Measurements from ENCODE around the gene RREB1. TPM values are rescaled to one million over a fixed set of nuclear protein-coding genes. Genes with fewer than 3 reads are reported as not detected.
A peak's percentile ranks its signal among the peaks of the same experiment; 100 is the strongest.

Gene RREB1
- total and polyA plus RNA-seq, 2 of the 4 experiments (the other 2 are of a cell fraction) = 8.4 to 14.5 TPM

DNA sequence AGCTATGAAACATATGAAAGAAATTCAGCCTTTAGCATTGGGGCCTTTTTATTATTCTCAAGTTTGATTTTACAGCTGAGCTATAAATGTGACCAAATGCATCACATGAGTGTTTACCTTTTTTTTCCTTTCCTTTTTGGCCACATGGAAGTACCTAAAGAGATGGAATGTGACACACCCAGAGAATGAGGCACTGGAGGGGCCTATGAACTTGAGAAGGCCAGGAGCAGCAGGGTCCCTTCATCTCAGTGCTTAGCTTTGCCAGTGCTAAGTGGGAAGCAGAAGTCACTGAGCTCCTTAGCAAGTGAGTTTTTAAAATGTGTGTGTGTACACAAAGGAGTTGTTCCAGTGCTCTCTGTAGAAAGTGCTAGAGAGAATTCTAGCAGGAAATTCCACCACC, 44.7 kb downstream of the RREB1 start:
- H2AK5ac ChIP-seq (ENCODE audit: low read depth, low read length) = no peak overlapping the region; the same call in 1 of the 2 replicates
- no peak overlapping the region for H2AFZ ChIP-seq (replicated peaks; ENCODE audit: low read length, poor library complexity)
- H4K8ac ChIP-seq (ENCODE audit: low read depth in 2 of 2, low read length in 2 of 2) = peak overlapping the region in 1 of 2 experiments; percentile 29; a peak in 1 of 4 replicates
- intact Hi-C loops (cut with micrococcal nuclease) (no loop called here), dilution Hi-C loops (cut with HindIII; ENCODE audit: low sequenced_read_pairs, unreplicated experiment) (no loop called here), in situ Hi-C loops (cut with MboI; ENCODE audit: low sequenced_read_pairs) (no loop called here)
- H2BK15ac ChIP-seq (ENCODE audit: low read depth, low read length) = no peak overlapping the region
- CTCF ChIA-PET = interaction anchor here (0.6 kb wide), 1 partner anchor 99 kb away, joined by 3 read pairs; no protein-coding TSS in a partner anchor
- H4K91ac ChIP-seq (ENCODE audit: insufficient read depth, low read depth, low read length) = peak overlapping the region; percentile 17; the same call in 1 of the 2 replicates
- H3K4ac ChIP-seq (ENCODE audit: low read depth, low read length) = peak overlapping the region; percentile 18; the same call in 1 of the 2 replicates
- no peak for DNase-seq
- no peak overlapping the region for H3K18ac ChIP-seq (ENCODE audit: low read depth, low read length)
- no peaks in the 10 kb centered on the region for H3K36me3 ChIP-seq (ENCODE audit: control insufficient read depth, insufficient read depth, low read length)
- peaks cover 23% of the 10 kb centered on the region for H3K4me1 ChIP-seq (ENCODE audit: control insufficient read depth, insufficient read depth, low read length)
- no peak for TF ChIP-seq MXI1 (IDR thresholded peaks at IDR 0.05; ENCODE audit: borderline replicate concordance, low read depth, low read length)
- no peak for TF ChIP-seq BHLHE40 (IDR thresholded peaks at IDR 0.05; ENCODE audit: low read depth, low read length)
- TF ChIP-seq, protein P1, sequence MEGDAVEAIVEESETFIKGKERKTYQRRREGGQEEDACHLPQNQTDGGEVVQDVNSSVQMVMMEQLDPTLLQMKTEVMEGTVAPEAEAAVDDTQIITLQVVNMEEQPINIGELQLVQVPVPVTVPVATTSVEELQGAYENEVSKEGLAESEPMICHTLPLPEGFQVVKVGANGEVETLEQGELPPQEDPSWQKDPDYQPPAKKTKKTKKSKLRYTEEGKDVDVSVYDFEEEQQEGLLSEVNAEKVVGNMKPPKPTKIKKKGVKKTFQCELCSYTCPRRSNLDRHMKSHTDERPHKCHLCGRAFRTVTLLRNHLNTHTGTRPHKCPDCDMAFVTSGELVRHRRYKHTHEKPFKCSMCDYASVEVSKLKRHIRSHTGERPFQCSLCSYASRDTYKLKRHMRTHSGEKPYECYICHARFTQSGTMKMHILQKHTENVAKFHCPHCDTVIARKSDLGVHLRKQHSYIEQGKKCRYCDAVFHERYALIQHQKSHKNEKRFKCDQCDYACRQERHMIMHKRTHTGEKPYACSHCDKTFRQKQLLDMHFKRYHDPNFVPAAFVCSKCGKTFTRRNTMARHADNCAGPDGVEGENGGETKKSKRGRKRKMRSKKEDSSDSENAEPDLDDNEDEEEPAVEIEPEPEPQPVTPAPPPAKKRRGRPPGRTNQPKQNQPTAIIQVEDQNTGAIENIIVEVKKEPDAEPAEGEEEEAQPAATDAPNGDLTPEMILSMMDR (conservative IDR thresholded peaks at IDR 0.05; ENCODE audit: low read depth, low read length) = no peak
- TF ChIP-seq CHD1 (IDR thresholded peaks at IDR 0.05; ENCODE audit: low read depth, low read length) = no peak
- no peak for TF ChIP-seq CEBPB (IDR thresholded peaks at IDR 0.05; ENCODE audit: low read depth, low read length)
- no peak for TF ChIP-seq MAZ (IDR thresholded peaks at IDR 0.05; ENCODE audit: borderline replicate concordance, low read depth, low read length)
- TF ChIP-seq NFE2L2 (IDR thresholded peaks at IDR 0.05; ENCODE audit: low read depth, low read length) = no peak
- TF ChIP-seq, protein P2, sequence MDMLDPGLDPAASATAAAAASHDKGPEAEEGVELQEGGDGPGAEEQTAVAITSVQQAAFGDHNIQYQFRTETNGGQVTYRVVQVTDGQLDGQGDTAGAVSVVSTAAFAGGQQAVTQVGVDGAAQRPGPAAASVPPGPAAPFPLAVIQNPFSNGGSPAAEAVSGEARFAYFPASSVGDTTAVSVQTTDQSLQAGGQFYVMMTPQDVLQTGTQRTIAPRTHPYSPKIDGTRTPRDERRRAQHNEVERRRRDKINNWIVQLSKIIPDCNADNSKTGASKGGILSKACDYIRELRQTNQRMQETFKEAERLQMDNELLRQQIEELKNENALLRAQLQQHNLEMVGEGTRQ (IDR thresholded peaks at IDR 0.05; ENCODE audit: low read depth, low read length) = no peak
- TF ChIP-seq, protein P3, sequence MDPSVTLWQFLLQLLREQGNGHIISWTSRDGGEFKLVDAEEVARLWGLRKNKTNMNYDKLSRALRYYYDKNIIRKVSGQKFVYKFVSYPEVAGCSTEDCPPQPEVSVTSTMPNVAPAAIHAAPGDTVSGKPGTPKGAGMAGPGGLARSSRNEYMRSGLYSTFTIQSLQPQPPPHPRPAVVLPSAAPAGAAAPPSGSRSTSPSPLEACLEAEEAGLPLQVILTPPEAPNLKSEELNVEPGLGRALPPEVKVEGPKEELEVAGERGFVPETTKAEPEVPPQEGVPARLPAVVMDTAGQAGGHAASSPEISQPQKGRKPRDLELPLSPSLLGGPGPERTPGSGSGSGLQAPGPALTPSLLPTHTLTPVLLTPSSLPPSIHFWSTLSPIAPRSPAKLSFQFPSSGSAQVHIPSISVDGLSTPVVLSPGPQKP (IDR thresholded peaks at IDR 0.05; ENCODE audit: borderline replicate concordance, low read depth, low read length) = no peak
- no peak for TF ChIP-seq POLR2A (IDR thresholded peaks at IDR 0.05; ENCODE audit: low read depth, low read length)
- TF ChIP-seq RAD21 (IDR thresholded peaks at IDR 0.05; ENCODE audit: low read length) = no peak
- no peak for TF ChIP-seq SMC3 (IDR thresholded peaks at IDR 0.05; ENCODE audit: low read depth, low read length)
- TF ChIP-seq FOS (IDR thresholded peaks at IDR 0.05; ENCODE audit: low read depth, low read length) = no peak
- H3K9me3 ChIP-seq (ENCODE audit: control insufficient read depth, insufficient read depth, low read length) = no peaks in the 10 kb centered on the region
- H3K27ac ChIP-seq (ENCODE audit: insufficient read depth, low read length) = no peak overlapping the region
- no peaks in the 10 kb centered on the region for H3K27me3 ChIP-seq (ENCODE audit: control insufficient read depth, insufficient read depth, low read length)
- peaks cover 37% of the 10 kb centered on the region for H4K20me1 ChIP-seq (ENCODE audit: insufficient read depth, low read length)
- H3K14ac ChIP-seq (replicated peaks; ENCODE audit: low read depth, low read length) = peak overlapping the region; percentile 41; the same call in 1 of the 2 replicates
- no peak overlapping the region for H3K9ac ChIP-seq (ENCODE audit: low read depth, low read length)
- H2AK9ac ChIP-seq (replicated peaks; ENCODE audit: low read depth, low read length, poor library complexity) = no peak overlapping the region
- H3K23ac ChIP-seq (ENCODE audit: low read depth, low read length) = peak overlapping the region; percentile 46; the same call in 1 of the 2 replicates
- no peak overlapping the region for H2BK5ac ChIP-seq (ENCODE audit: low read depth, low read length, poor library complexity, severe bottlenecking)
- H4K5ac ChIP-seq (ENCODE audit: low read depth, low read length) = no peak overlapping the region
- peaks cover 31 to 73% of the 10 kb centered on the region in 2 experiments for H3K79me1 ChIP-seq (ENCODE audit: low read depth in 1 of 2, low read length in 2 of 2)
- H3K4me3 ChIP-seq (ENCODE audit: insufficient read depth, low read depth, low read length) = no peak overlapping the region
- H3K4me2 ChIP-seq (ENCODE audit: low read depth, low read length) = no peak overlapping the region
- ATAC-seq (ENCODE audit: low read depth) = no peak
- no peak overlapping the region for H2BK20ac ChIP-seq (ENCODE audit: low read depth, low read length)
- no peak overlapping the region for H2BK120ac ChIP-seq (ENCODE audit: low read depth, low read length)
- no peak overlapping the region for H3K56ac ChIP-seq (ENCODE audit: extremely low read depth, insufficient read depth, low read length)
- POLR2A ChIA-PET (ENCODE audit: unreplicated experiment) = no interaction called here
- no TSS peak for BruUV-seq (replicated peaks)
- peaks cover 26% of the 10 kb centered on the region for H3K9me1 ChIP-seq (ENCODE audit: insufficient read depth, low read length)
